ENCODE measurements around the gene ST8SIA1.

GRCh38 chr12:22321018-22321605, 13.4 kb downstream of the ST8SIA1 start:
- TF ChIP-seq POLR2A (IDR thresholded peaks at IDR 0.05; ENCODE audit: control extremely low read depth in 1 of 2, low read depth in 2 of 2, low read length in 2 of 2) (no peak), BCL11A (IDR thresholded peaks at IDR 0.05; ENCODE audit: low read depth in 2 of 2, low read length in 2 of 2) (no peak), EZH2 (IDR thresholded peaks at IDR 0.05; ENCODE audit: low read depth, low read length, severe bottlenecking) (no peak), RAD21 (IDR thresholded peaks at IDR 0.05 in 1 of 2, conservative IDR thresholded peaks at IDR 0.05 in 1 of 2; ENCODE audit: low read depth in 2 of 2, low read length in 2 of 2) (no peak), CTCF (IDR thresholded peaks at IDR 0.05; ENCODE audit: control extremely low read depth in 1 of 3, insufficient read depth in 1 of 3, low read depth in 1 of 3, low read length in 3 of 3) (no peak), POLR2AphosphoS5 (IDR thresholded peaks at IDR 0.05; ENCODE audit: low read depth, low read length) (no peak), SIX5 (IDR thresholded peaks at IDR 0.05; ENCODE audit: low read depth, low read length) (no peak)
